HT-29 (cell line): ENCODE data around the gene PCDHAC1. TPM values are rescaled to one million over a fixed set of nuclear protein-coding genes. Genes with fewer than 3 reads are reported as not detected.

Experiments used
- DNase-seq: peaks from one replicate; pipeline ENCODE4 v3.0.0-alpha.2; 2015; ENCODE audit warnings: low spot score
- small RNA-seq: library from RNA; depleted of rRNA; stranded (forward); fragments of <200 nt; gene quantifications from one replicate; pipeline ENCODE3, GENCODE V24; 2014
- total RNA-seq: library from RNA; depleted of rRNA; stranded (reverse); fragments of >200 nt; shearing (Covaris generic); gene quantifications from 2 replicates; pipeline ENCODE4 v1.2.3, GENCODE V29; 2014; rRNA removed

The PCDHAC1 gene
- total RNA-seq, 1 experiment from 2014 or later, result not detected

GRCh38 chr5:140967226-140967893 lies 41.3 kb downstream of the PCDHAC1 start:
- no peak for DNase-seq

GRCh38 chr5:140969880-140970279 lies 43.8 kb downstream of the PCDHAC1 start:
- no peak for DNase-seq

DNA sequence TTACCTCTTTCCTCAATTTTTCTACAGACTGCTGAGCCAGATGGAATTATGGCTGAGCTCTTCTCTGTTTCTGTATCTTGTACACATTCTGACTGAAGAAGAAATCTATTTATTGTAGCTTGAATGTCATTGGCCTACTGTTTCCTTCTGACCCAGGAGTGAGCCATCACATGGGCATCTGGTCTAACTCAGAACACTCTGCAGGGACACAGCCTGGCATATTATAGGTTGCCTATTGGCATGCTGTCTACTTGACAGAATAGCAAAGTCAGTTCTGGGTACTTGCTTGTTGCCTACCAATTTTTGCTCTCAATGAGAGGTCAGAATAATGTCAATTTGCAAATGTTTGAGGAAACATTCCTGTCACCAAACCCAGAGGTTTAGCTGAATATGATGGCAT lies 47.5 kb downstream of the PCDHAC1 start:
- no peak for DNase-seq

DNA sequence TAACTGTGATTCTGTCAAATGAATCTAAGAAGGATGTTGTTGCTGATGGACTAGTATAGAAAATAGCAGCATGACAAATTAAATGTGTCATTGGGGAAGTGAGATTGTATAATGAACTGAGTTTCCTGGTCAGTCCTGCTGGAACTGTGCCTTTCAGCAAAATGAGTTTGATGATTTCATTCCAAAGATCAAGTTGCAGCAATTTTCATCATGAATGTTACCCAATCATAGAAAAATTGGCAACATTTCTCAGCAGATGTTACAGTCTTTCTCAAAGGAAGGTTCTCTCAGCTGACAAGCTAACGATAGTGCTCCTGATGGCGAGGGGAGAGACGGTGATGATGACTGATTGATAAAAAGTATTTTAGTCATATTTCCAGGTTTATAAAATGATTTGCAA lies 50.9 kb downstream of the PCDHAC1 start:
- DNase-seq, result no peak

DNA sequence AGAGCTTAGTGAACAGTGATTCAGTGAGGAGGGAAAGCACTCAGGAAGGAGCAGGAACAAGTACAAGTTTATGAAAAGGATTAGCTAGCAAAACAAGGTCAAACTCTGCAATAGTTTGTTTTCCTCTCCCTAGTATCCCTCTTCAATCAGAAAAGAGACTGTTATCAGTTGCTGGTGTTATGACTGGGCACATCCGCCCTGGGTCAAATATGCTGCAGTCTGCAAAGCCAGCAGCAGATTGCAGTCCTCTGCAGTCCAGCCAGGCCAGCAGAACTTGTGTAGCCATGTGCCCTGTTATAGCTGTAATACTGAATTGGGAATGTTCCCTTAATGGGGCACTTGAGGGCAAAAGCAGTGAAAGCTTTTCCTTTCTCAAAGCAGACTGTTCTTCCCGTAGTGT lies 52.2 kb downstream of the PCDHAC1 start:
- no peak for DNase-seq

DNA sequence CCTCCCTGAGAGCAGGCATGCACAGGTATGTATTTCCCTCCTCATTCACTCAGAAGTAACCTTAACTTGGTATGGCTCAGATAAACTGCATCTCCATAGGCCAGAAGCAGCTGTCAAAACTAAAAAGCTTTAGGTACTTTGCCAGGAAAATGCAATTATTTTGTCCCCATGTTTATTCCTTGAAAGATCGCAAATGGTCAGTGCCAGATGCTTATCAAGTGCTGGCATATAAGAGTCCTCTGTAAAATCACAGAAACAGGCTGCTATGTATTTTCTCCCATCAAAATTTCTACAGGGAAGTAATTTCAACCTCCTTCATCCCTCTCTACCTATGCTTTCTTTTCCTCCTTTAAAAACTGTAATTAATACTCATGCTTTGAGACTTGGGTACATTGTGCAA lies 52.9 kb downstream of the PCDHAC1 start:
- DNase-seq, result no peak

Small RNAs within 50 kb of the gene (small RNA-seq; reads per million reads assigned to genes)
- not detected for gene AC010223.1

Other genes with a start within 250 kb of the PCDHAC1 start
- gene HARS1, start 234.9 kb upstream of the PCDHAC1 start, total RNA-seq, result 70.2 and 70.8 TPM in 2 replicates
- gene HARS2, start 234.8 kb upstream of the PCDHAC1 start, total RNA-seq, result 20.4 and 24.0 TPM in 2 replicates
- gene ZMAT2, start 225.9 kb upstream of the PCDHAC1 start, total RNA-seq, result 26.8 and 29.3 TPM in 2 replicates
- not detected in 2 replicates for gene PCDHA1, start 140.2 kb upstream of the PCDHAC1 start, total RNA-seq
- 0.05 TPM in 1 of 2 replicates, not detected in the other for gene PCDHA2, start 131.4 kb upstream of the PCDHAC1 start, total RNA-seq
- gene PCDHA3, start 125.2 kb upstream of the PCDHAC1 start, total RNA-seq, result not detected in 2 replicates
- not detected in 2 replicates for gene PCDHA4, start 119.2 kb upstream of the PCDHAC1 start, total RNA-seq
- not detected in 2 replicates for gene PCDHA5, start 104.7 kb upstream of the PCDHAC1 start, total RNA-seq
- gene PCDHA6, start 98.3 kb upstream of the PCDHAC1 start, total RNA-seq, result not detected in 2 replicates
- gene PCDHA7, start 92.0 kb upstream of the PCDHAC1 start, total RNA-seq, result not detected in 2 replicates
- gene PCDHA8, start 85.1 kb upstream of the PCDHAC1 start, total RNA-seq, result not detected in 2 replicates
- not detected in 2 replicates for gene PCDHA9, start 77.9 kb upstream of the PCDHAC1 start, total RNA-seq
- gene PCDHA10, start 70.4 kb upstream of the PCDHAC1 start, total RNA-seq, result 0.25 TPM in 1 of 2 replicates, not detected in the other
- gene PCDHA11, start 57.3 kb upstream of the PCDHAC1 start, total RNA-seq, result not detected in 2 replicates
- 0.13 TPM in 1 of 2 replicates, not detected in the other for gene PCDHA12, start 51.0 kb upstream of the PCDHAC1 start, total RNA-seq
- not detected in 2 replicates for gene PCDHA13, start 44.2 kb upstream of the PCDHAC1 start, total RNA-seq
- gene PCDHAC2, start 40.2 kb downstream of the PCDHAC1 start, total RNA-seq, result 0.03 and 0.10 TPM in 2 replicates
- gene PCDHB1, start 125.1 kb downstream of the PCDHAC1 start, total RNA-seq, result not detected in 2 replicates
- 0.13 TPM in 1 of 2 replicates, not detected in the other for gene PCDHB2, start 168.3 kb downstream of the PCDHAC1 start, total RNA-seq
- gene PCDHB3, start 174.2 kb downstream of the PCDHAC1 start, total RNA-seq, result 0.03 TPM in 1 of 2 replicates, not detected in the other
- gene PCDHB4, start 195.5 kb downstream of the PCDHAC1 start, total RNA-seq, result not detected in 2 replicates
- not detected in 2 replicates for gene PCDHB5, start 208.9 kb downstream of the PCDHAC1 start, total RNA-seq
- not detected in 2 replicates for gene PCDHB6, start 223.8 kb downstream of the PCDHAC1 start, total RNA-seq
- 0.05 TPM in 2 replicates for gene PCDHB7, start 246.3 kb downstream of the PCDHAC1 start, total RNA-seq